Neural cell (in vitro differentiated cells): Measurements from ENCODE around the gene CNN1.

Experiments
- CTCF ChIP-seq: fragments of 450-650 bp; IDR thresholded peaks from 2 replicates; pipeline ENCODE4 v1.5.1; 2014; ENCODE audit warnings: antibody characterized with exemption, mild to moderate bottlenecking, moderate library complexity; ENCODE audit not compliant: poor library complexity, severe bottlenecking
- EP300 ChIP-seq: fragments of 450-650 bp; conservative IDR thresholded peaks from 2 replicates; pipeline ENCODE4 v1.6.1; 2014; ENCODE audit warnings: antibody characterized with exemption, mild to moderate bottlenecking, moderate library complexity; ENCODE audit not compliant: poor library complexity, severe bottlenecking
- EZH2 ChIP-seq: fragments of 200-600, 300-800 bp; shearing (Covaris generic), sonication (generic); IDR thresholded peaks from 2 replicates; pipeline ENCODE4 v1.6.1; 2014; ENCODE audit warnings: antibody characterized with exemption, low read length, borderline replicate concordance, mild to moderate bottlenecking; ENCODE audit not compliant: insufficient read depth, poor library complexity, severe bottlenecking
- RAD21 ChIP-seq: fragments of 450-650 bp; conservative IDR thresholded peaks from 2 replicates; pipeline ENCODE4 v1.6.1; 2014; ENCODE audit warnings: antibody characterized with exemption, mild to moderate bottlenecking, moderate library complexity
- SMC3 ChIP-seq: fragments of 450-650 bp; conservative IDR thresholded peaks from 2 replicates; pipeline ENCODE4 v1.6.1; 2014; ENCODE audit warnings: antibody characterized with exemption, mild to moderate bottlenecking, moderate library complexity; ENCODE audit not compliant: poor library complexity
- TF ChIP-seq, protein P1 (sequence below): IDR thresholded peaks from 2 replicates; pipeline ENCODE4 v1.6.1; 2012; ENCODE audit warnings: borderline replicate concordance

- no peak for TF ChIP-seq EZH2
- TF ChIP-seq CTCF, result no peak
- TF ChIP-seq RAD21, result no peak
- TF ChIP-seq SMC3, result no peak
- no peak for TF ChIP-seq EP300
- TF ChIP-seq, protein P1, sequence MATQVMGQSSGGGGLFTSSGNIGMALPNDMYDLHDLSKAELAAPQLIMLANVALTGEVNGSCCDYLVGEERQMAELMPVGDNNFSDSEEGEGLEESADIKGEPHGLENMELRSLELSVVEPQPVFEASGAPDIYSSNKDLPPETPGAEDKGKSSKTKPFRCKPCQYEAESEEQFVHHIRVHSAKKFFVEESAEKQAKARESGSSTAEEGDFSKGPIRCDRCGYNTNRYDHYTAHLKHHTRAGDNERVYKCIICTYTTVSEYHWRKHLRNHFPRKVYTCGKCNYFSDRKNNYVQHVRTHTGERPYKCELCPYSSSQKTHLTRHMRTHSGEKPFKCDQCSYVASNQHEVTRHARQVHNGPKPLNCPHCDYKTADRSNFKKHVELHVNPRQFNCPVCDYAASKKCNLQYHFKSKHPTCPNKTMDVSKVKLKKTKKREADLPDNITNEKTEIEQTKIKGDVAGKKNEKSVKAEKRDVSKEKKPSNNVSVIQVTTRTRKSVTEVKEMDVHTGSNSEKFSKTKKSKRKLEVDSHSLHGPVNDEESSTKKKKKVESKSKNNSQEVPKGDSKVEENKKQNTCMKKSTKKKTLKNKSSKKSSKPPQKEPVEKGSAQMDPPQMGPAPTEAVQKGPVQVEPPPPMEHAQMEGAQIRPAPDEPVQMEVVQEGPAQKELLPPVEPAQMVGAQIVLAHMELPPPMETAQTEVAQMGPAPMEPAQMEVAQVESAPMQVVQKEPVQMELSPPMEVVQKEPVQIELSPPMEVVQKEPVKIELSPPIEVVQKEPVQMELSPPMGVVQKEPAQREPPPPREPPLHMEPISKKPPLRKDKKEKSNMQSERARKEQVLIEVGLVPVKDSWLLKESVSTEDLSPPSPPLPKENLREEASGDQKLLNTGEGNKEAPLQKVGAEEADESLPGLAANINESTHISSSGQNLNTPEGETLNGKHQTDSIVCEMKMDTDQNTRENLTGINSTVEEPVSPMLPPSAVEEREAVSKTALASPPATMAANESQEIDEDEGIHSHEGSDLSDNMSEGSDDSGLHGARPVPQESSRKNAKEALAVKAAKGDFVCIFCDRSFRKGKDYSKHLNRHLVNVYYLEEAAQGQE, result no peak
Observed at GRCh38 chr19:11566164-11566563, 27.5 kb downstream of the CNN1 start.
